ENCODE data around the gene WDPCP.
"Not testable (repeated sequence)": the region's sequence is repeated elsewhere in the genome, so short reads cannot be mapped to it uniquely, and the experiment has no call there.

WDPCP gene

DNA sequence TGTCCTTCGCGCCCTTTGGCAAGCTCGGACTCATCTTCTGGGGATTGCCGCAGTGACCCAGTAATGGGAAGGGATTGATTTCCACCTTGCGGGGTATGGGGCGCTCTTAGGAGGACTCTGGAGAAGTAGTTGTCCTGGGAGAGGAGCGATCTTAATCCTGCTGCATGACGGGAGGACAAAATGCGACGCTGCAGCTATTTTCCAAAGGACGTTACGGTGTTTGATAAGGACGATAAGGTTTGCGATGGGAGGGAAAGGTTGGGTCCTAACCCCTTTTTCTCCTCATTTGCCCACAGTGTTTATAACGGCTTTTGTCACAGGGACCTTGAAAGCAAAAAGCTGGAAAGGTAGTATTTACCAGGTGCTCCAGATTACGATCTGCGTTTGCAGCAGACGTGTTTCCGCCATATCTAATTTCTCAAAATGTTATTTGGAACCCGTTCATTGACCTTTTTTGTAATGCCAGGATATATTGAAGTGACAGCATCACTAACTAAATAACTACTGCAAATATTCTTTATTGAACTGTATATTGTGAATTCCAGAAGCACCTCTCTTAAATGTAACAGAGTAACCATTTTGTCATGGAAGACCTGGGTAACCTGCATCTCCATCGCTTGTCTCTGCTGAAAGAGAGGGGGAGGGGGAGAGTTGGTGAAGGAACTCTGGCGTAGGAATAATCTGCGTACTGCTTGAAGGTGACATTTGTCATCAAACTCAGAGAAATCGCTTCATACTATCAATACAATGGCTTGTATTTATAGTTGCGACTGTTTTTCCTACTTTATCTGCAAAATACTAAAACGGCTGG lies 1.1 kb upstream of the WDPCP start:
- peak overlapping the region; percentile 88 for H3K27ac ChIP-seq
- no peak for TF ChIP-seq ZFX (IDR thresholded peaks at IDR 0.05; ENCODE audit: borderline replicate concordance)

DNA sequence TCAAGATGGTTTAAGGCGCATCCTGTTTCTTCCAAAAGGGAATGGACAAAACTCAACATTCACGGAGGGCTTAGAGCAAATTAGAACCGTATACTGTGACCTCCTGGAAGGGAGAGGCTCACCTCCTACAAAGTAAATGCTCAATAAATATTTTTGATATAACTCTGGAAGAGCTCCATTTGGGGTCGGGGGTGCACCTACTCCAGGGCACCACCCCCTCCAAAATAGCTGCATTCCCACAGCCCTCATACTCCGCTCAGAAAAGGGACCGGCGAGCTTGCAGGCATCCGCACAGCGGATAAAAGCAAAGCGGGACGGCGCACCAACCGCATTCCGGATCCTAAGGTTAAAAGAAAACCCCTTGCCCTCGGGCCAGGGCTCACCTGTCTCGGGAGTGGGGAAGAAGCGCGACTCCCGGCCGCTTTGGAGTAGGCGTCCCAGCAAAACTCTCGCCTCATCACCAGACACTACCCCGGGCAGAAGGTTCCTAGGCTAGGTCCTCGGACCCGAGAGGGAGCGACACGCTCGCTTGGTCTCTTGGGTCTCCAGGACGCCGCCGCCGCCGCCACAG lies 378 bp downstream of the WDPCP start:
- H3K27ac ChIP-seq, result peak overlapping the region; percentile 88
- TF ChIP-seq, protein P1, sequence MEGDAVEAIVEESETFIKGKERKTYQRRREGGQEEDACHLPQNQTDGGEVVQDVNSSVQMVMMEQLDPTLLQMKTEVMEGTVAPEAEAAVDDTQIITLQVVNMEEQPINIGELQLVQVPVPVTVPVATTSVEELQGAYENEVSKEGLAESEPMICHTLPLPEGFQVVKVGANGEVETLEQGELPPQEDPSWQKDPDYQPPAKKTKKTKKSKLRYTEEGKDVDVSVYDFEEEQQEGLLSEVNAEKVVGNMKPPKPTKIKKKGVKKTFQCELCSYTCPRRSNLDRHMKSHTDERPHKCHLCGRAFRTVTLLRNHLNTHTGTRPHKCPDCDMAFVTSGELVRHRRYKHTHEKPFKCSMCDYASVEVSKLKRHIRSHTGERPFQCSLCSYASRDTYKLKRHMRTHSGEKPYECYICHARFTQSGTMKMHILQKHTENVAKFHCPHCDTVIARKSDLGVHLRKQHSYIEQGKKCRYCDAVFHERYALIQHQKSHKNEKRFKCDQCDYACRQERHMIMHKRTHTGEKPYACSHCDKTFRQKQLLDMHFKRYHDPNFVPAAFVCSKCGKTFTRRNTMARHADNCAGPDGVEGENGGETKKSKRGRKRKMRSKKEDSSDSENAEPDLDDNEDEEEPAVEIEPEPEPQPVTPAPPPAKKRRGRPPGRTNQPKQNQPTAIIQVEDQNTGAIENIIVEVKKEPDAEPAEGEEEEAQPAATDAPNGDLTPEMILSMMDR (IDR thresholded peaks at IDR 0.05), result no peak
- no peak for TF ChIP-seq ZFX (IDR thresholded peaks at IDR 0.05; ENCODE audit: borderline replicate concordance)

DNA sequence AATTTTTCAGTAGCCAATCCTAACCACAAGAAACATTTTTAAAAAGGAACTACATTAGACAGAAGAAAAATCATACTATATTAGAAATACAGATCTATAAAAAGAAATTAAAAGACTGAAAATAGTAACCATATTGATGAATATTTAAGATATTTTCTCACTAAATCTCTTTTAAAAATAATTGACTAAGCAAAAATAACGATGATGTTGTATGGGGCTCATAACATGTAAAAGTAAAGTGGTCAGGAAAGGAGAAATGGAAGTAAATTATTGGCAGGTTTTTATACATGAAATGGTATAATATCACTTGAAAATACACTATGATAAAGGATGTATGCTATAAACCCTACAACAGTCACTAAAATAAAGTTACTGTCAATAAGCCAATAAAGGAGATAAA lies 5.4 kb downstream of the WDPCP start:
- H3K27ac ChIP-seq, result no peak overlapping the region
- TF ChIP-seq, protein P1 (IDR thresholded peaks at IDR 0.05), result no peak
- no peak for TF ChIP-seq ZFX (IDR thresholded peaks at IDR 0.05; ENCODE audit: borderline replicate concordance)

DNA sequence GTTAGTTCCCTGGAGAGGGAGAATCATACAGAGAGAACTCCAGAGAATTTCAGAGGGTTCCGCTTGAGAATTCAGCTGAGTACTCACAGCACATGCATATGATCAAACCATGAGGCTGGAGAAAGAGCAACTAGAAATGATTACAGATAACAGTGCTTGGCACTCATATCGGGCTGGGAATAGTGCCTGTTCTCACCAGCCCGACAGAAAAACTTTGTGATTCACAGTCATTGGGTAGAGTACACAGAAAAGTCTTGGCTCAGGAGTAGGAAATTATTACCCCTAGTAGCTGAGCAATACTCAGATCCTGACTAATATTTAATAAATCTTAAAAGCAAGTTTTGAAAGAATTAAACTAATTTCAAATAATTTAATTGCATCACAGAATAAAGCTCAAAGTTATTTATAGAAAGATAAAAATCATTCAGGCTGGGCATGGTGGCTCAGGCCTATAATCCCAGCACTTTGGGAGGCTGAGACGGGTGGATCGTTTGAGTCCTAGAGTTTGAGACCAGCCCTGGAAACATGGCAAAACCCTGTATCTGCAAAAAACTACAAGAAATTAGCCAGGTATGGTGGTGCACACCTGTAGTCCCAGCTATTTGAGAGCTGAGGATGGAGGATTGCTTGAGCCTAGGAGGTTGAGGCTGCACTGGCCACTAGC lies 6.8 kb downstream of the WDPCP start:
- no peak for TF ChIP-seq ZFX (IDR thresholded peaks at IDR 0.05; ENCODE audit: borderline replicate concordance)
- TF ChIP-seq, protein P1 (IDR thresholded peaks at IDR 0.05), result no peak
- H3K27ac ChIP-seq, result no peak overlapping the region

DNA sequence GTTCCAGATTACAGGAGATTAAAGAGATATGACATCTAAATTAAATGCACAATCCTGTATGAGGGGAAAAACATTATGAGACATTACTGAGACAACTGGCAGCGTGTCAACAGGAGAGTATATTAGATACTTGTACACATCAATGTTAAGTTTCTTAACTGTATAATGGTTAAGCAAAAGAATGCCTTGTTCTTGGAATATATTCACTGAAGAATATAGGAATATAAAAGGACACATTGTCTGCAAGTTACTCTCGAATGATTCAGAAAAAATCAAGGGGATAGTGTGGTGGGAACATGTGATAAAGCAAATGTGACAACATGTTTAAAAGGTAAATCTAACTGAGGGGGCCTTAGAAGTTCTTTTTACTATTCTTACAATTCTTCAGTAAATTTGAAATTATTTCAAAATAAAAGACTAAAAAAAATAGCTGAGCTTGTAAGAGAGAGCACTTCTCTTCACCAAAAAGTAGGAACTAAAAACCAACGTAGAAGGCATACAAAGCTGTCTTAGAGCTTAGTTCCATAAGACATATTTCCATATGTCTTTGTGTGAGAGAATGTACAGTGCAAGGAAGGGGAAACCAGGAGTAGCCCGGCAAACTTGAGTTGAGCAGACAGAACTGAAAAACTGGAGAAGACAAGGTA lies 7.5 kb downstream of the WDPCP start:
- TF ChIP-seq, protein P1 (IDR thresholded peaks at IDR 0.05), result no peak
- no peak for TF ChIP-seq ZFX (IDR thresholded peaks at IDR 0.05; ENCODE audit: borderline replicate concordance)
- no peak overlapping the region for H3K27ac ChIP-seq

DNA sequence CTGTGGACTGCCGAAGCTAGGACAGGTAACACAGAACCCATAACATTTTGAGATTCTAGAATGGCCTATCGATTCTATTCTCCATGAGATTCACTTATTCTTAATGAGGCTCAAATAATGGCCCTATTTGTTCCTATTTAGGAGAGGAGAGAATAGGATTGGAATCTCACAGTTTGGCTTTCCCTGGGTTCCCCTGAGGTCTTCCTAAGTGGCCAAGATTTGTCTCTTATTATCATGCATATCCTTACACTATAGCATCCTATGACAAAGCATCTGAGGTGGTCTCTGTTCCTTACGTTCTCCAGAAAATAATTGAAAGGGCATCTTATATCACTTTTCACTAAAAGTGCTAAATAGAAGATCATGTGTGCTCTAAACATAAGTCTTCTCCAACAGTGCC lies 9.5 kb downstream of the WDPCP start:
- no peak for TF ChIP-seq ZFX (IDR thresholded peaks at IDR 0.05; ENCODE audit: borderline replicate concordance)
- H3K27ac ChIP-seq, result no peak overlapping the region

DNA sequence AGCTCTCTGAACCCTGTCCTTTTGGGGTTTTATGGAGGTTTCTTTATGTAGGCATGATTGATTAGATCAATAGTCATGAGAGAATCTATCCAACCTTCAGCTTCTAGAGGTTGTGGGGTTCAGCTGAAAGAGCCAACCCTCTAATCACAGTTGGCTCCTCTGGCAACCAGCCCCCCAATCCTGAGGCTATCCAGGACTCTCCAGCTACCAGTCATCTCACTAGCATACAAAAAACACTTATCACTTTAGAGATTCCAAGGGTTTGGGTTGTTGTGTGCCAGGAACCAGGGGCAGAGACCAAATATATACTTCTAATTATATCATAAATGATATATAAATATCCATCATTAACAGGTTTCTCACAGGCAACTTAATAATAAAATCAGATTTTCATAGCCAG lies 11.7 kb downstream of the WDPCP start:
- no peak overlapping the region for H3K27ac ChIP-seq
- no peak for TF ChIP-seq ZFX (IDR thresholded peaks at IDR 0.05; ENCODE audit: borderline replicate concordance)
- TF ChIP-seq, protein P1 (IDR thresholded peaks at IDR 0.05), result no peak

DNA sequence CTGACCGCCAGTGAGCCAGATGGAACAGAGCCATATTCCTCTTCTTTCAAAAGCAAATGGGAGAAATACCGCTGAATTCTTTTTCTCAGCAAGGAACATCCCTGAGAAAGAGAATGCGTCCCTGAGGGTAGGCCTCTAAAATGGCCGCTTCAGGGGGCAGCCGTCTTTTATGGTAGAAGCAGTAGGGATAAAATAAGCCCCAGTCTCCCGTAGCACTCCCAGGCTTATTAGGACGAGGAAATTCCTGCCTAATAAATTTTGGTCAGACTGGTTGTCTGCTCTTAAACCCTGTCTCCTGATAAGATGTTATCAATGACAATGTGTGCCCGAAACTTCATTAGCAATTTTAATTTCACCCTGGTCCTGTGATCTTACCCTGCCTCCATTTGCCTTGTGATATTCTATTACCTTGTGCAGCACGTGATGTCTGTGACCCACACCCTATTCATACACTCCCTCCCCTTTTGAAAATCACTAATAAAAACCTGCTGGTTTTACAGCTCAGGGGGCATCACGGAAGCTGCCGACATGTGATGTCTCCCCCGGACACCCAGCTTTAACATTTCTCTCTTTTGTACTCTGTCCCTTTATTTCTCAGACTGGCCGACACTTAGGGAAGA lies 14.4 kb downstream of the WDPCP start:
- H3K27ac ChIP-seq, result not testable (repeated sequence)

DNA sequence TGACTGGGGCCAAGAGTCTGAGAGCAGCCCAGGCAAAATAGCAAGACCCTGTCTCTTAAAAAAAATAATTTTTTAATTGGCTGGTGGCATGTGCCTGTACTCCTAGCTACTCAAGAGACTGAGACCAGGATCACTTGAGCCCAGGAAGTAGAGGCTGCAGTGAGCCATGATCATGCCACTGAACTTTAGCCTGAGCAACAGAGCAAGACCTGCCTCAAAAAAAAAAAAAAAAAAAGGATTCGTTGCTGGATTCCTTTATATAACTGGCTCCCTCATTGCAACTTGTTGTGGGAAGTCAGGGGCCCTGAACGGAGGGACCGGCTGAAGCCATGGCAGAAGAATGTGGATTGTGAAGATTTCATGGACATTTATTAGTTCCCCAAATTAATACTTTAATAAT lies 15.3 kb downstream of the WDPCP start:
- H3K27ac ChIP-seq, result not testable (repeated sequence)

All from 22Rv1 (cell line).